8988T (cell line): ENCODE measurements around the gene FASN.

Experiments used
- DNase-seq: peaks from one replicate; pipeline ENCODE4 v3.0.0; 2011

Gene FASN

GRCh38 chr17:82117139-82118090 lies 19.4 kb upstream of the FASN start:
- no peak for DNase-seq

- DNase-seq = no peak
These were observed 18.2 kb upstream of the FASN start for GRCh38 chr17:82116246-82116645.

DNA sequence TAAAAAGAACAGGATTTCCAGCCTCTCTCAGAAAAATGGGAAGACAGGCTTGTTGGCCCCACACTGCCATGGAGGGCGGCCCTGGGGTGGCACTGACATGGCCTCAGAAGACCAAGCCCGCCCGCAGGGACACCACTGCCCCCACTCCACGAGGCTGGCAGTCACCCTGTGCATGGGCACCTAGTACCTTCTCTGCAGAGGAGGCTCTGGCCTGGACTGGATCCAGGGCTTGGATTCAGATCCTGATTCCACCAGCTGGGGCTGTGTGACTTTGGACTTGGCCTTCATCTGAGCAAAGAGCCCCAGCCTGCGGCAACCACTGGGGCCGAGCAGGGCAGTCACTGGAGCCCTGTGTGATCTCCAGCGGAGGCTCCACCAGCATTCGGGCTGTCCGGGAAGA lies 16.8 kb upstream of the FASN start:
- DNase-seq = no peak

DNA sequence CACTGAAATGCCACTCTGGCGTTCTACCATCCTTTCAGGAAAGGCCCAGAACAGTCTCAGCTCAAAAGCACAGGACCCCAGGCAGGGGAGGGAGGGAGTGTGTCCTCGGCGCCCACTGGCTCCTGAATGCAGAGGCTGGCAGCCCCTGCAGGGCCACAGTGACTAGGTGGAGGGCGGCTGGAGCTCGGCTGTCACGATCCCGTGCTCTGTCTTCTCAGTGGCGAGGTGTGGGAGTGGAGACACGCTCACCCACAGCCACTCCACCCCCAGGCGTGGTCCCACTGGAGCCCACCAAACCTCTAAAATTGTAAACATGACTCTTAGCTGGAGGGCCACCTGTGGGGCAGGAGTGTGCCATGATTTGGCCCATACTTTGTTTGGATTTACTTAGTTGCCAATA lies 16.4 kb upstream of the FASN start:
- no peak for DNase-seq

DNA sequence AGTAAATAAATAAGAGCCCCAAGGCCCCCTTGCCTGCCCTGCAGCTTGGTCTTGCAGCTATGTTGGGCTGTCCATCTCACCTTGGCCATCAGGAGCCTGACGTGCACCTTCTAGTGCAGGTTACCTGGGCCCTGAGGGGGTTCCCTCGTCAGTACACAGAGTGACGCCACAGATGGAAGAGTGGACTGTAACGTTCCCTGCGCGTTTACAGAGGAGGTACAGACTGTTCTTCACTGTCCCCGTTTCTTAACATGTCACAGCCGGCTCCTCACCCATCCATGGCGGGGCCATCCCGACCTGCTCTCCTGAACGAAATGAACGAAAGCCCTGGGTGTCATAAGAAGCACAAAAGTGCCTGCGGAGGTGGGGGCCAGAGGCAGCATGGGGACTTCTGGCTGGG lies 15.9 kb upstream of the FASN start:
- DNase-seq = no peak

DNA sequence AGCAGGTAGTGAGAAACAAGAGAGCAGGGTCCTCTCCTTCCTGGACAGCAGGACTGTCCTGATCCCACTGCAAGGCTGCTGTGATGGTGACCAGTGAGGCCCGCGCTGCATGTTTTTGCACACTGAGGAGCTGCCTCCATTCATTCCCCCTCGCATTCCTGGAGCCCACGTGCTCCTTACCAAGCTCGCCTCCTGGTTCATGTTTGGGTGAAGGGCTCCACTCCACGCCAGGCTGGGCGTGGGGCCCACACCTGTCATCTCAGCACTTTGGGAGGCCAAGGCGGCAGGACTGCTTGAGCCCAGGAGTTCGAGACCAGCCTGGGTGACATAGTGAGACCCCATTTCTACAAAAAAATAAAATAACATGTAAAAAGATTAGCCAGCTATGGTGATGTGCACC lies 15.4 kb upstream of the FASN start:
- DNase-seq = no peak

DNA sequence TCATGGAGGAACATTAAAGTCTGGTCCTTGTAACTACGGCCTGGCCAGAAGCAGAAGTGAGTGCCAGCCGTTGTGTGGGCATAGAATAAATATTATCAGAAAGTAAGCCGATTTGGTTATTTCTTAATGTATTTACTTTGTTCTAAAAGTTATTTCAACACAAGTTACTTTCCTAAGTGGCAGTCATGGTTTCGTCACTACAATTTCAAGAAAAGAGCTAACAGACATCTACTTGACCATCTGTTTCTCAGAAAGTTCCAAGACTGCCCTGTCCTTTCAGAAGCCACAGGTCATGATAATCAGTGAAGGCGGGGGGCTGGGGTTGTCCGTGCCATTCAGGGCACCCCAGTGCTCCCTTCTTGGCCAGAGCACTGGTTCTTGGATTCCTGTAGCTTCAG lies 14.9 kb upstream of the FASN start:
- no peak for DNase-seq

DNA sequence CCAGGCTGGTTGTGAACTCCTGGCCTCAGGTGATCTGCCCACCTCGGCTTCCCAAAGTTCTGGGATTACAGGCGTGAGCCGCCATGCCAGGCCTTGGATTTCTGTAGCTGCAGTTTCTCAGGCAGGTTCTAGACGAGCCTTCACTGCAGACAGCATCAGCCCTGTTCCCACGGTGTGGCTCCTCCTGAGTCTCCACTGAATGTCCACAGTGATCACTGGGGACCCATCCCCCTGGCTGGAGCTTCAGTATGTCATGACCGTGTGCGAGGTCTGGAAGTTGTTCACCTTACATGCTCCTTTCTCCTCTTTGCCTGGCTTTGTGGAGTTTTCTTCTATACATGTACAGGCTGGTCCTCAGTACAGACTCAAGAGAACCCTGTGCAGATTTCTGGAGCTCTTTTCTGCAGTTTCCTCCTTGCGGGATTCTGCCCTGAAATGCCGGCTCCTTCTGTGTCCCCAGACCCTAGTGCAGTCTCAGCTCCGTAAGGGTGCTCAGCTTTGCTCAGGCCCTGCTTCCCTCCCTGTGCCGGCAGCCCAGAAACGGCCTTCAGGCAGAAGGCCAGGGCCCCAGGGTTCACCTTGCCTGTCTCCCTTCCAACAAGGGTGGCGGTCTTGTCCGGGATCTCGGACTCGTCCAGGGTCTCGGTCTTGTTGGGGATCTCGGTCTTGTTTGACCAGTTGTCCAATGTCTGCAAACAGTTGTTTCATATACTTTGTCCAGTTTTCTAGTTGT lies 14.3 kb upstream of the FASN start:
- no peak for DNase-seq

GRCh38 chr17:82110298-82110697 lies 12.3 kb upstream of the FASN start:
- no peak for DNase-seq

GRCh38 chr17:82108961-82109475 lies 11.0 kb upstream of the FASN start:
- DNase-seq = no peak

DNA sequence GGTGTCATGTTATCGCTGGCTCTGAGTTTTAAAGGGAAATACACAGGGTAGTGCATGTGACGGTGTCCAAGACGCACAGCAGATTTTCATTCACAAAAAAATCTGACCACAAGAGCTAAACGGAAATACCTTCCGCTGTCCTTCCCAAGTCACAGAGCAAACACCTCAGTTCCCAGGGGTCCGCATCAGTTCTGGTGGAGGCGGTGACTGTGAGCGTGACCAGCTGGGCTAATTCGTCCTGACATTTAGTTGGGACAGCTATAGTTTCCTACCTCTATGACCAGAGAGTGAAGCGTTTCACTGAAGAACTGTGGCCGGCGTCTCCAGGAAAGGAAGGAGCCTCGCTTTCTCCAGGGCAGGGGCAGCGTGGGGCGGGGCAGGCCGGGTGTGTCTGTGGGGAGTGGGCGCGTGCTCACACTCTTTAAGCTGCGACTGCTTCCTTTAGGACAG lies 10.5 kb upstream of the FASN start:
- no peak for DNase-seq

DNA sequence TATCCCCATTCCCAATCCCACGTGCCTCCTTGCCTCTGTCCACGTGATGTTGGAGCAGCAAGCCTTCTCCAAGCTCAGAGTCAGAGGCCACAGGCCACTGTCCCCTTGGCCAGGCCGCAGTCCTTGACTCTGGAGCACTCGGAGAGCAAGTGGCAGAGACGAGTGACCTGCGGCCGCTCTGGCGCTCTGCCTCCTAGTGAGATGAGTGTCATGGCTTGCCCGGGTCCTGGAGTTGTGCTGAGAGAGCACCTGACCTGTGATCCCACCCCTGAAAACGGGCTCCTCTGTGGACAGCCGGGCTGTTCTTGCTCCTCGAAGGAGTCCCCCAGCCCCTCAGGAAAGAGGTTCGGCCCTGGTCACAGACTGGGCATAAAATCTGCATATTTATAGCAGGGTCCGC lies 10.0 kb upstream of the FASN start:
- DNase-seq = no peak

GRCh38 chr17:82107341-82107860 lies 9.4 kb upstream of the FASN start:
- no peak for DNase-seq

DNA sequence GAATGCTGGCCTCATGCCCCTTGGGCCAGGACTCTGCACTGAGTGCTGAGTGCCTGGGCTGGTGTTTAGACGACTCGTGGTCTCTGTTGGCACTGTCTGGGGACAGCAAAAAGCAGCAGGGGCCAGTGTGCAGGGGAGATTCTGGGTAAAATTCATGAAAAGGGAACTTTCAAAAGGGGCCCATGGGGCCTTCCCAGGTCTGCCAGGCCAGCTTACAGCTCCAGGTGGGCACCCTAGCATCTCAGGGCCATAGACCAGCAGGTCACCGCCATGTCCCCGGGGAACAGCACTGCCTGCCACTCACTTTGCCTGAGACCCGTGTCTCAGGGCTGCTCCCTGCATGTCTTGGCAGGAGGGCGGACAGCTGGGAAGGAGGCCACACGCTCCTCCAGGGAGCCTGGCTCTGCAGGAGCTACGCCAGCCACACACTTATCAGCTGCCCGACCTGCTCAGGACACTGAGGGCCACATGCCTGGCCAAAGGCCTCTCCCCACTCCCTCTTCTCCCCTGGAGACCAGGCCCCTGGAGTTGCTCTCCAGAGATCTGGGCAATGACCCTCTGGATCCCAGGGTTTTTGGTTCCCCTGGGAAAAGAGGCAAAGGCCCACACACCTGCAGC lies 8.8 kb upstream of the FASN start:
- DNase-seq = no peak

DNA sequence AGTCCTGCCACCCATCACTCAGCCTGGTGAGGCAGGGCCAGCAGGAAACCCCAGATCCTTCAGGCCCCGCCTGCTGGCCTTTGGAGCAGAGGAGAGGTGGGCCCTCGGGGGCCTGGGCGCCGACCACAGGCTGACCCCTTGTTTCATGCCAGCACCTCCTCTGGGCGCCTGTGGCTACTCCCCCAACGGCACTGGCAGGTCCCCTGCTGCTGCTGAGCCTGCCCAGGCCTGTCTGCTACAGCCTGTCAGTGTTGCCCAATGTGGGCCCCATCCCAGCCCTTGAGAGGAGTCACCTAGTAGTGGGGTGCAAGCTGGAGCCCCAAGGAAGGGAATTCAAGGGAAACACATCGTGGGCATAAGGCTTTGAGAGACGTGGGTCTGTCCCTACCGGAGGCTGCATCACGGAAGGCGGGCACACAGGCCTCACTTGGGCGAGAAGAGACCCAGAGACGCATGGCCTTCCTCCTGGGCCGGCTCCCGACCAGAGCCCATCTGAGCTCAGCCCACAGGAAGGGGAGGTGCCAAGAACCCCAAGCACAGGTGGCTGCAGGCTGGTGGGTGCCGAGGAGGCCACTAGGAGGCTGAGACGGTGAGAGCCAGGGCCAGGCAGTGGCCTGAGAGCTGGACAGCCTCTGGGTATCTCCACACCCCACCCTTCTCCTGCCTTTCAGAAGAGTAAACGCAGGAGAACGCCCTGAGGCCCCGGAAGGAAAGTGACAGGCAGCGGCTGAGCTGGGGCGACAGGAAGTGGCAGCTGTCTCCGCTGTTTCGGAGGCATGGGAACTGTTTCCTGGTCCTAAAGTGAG lies 8.0 kb upstream of the FASN start:
- DNase-seq = peak; percentile 82

- no peak for DNase-seq
These were observed 7.4 kb upstream of the FASN start for GRCh38 chr17:82105417-82105881.

DNA sequence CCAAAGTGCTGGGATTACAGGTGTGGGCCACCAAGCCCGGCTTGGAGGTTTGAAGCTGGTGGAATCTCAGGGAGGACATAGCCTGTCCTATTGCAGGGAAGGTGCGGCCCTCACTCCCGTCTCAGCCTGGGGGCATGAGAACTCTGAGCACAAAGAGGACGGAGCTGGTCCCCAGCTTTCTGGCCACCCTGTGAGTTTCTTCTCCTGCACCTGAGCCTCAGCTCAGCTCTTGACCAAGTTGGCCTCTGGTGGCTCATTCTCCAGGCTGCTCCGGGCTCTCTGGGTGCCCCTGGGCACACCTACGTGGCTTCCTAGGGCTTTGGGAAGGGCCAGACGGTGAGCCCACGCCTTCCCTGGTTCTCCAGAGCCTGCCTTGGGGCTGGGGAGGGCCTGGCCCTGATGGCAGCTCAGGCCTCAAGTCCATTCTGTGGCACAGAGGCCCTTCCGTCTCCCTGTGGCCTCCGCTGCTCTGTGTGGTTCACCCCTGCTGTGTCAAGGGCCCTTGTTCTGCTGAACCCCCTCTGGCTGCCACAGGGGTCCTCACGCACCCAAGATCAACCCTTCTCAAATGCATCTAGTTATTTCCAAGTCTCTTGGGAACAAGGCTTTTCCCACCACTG lies 6.9 kb upstream of the FASN start:
- DNase-seq = no peak

DNA sequence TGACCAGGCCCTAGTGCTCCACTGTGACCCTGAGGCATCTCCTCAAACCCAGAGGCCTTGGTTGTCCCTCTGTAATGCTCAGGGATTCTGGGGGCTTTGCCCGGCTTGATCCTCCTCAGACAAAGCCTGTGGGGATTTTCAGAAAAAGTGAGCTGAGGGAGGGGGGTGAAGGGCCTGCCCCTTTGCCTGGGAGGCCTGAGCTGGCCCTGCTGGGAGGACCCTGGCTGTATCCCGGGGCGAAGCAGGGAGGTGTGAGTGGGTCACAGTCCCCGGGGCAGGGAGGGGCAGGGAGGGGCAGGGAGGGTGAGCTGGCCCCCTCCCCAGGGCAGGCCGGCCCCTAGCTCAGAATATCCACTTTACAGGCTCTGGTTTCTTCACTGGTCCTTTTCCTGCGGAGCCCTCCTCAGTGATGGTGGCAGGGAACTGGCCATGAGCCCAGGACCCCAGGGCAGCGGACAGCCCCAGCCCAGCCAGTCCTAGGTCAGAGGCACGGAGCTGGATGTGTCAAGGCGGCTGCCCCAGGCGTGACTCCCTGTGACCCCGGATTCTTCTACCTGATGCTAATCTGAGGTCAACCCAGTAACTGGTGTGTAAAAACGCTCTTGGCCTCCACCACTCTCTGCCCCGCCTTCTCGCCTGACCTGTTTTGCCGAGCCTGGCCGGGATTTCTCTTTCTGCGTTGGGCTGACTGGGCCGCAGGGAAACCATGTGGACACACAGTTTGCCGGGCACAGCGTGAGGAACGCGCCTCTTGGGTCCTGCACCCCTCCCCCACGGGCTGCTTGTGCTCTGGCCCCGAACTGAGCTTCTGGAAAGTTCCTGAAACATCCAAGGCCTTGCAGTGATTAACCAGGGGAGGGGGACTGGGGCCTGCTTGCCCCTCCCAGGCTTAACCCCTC lies 5.8 kb upstream of the FASN start:
- no peak for DNase-seq

- no peak for DNase-seq
These were observed 4.0 kb upstream of the FASN start for GRCh38 chr17:82101767-82102679.

GRCh38 chr17:82101301-82101715 lies 3.3 kb upstream of the FASN start:
- no peak for DNase-seq
